ENCODE results near the gene CPEB4. TPM values are rescaled to one million over a fixed set of nuclear protein-coding genes. Genes with fewer than 3 reads are reported as not detected.

Gene CPEB4
- total and polyA plus RNA-seq, 9 of the 15 experiments (the other 6 are each of a cell fraction or from before 2014, with no cell fraction given) = 7.4 to 21.3 (median 12.4) TPM

DNA sequence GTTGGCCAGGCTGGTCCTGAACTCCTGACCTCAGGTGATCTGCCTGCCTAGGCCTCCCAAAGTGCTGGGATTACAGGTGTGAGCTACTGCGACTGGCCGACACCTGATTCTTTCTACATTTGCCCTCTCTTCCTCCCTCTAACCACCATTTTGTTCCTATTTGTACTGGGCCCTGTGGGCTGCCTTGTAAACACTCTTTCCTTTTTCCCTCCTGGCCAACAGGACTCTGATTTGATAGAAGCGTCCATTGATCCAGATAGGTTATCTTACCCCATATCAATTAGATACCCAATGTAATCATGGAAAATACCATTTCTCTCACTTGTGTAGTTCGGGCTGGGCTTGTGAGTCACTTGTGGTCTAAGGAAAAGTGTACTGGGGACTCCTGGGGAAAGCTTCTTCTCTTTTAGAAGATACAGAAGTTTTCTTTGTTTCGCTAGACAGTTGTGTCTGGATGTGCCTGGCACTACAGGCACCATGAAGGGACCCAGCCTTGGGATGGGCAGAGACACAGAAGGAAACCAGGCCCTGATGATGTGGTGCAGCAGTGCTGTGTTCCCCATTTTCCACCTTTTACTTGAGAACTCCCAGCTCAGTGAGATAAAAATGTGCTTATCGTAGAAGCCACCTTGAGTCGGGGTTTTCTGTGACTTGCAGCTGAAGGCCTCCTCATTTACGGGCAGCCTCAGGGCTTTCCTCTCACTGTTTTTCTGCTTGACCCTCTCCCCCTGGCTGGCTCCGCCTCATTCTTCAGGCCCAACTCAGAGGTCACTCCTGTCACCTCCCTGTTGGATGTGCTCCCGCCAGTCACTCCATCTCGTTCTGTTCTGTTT is 32.8 kb upstream of the CPEB4 start (continued):
- TF ChIP-seq CHD4 (IDR thresholded peaks at IDR 0.05; ENCODE audit: insufficient read depth, insufficient replicate concordance, low read depth, low read length, poor library complexity, severe bottlenecking) = no peak
- no peak for TF ChIP-seq ZNF282 (CRISPR knock-in tag; IDR thresholded peaks at IDR 0.05)
- TF ChIP-seq HMG20A (CRISPR knock-in tag; conservative IDR thresholded peaks at IDR 0.05) = no peak
- TF ChIP-seq PURB (CRISPR knock-in tag; IDR thresholded peaks at IDR 0.05; ENCODE audit: low read depth) = no peak
- no peak for TF ChIP-seq FOXK1 (CRISPR knock-in tag; IDR thresholded peaks at IDR 0.05; ENCODE audit: borderline replicate concordance)
- TF ChIP-seq ATF7 (IDR thresholded peaks at IDR 0.05) = peak; percentile 80
- no peak for TF ChIP-seq ZC3H11A (IDR thresholded peaks at IDR 0.05; ENCODE audit: low read depth, low read length)
- no peak; the same call in 1 of the 2 replicates for TF ChIP-seq KLF13 (tag; IDR thresholded peaks at IDR 0.05; ENCODE audit: borderline replicate concordance, low read depth)
- 0 out of 4 replicates have a peak, but pooled peaks of 1 of the 2 experiments have one; percentile 8 for TF ChIP-seq RAD21 (CRISPR knock-in tag; conservative IDR thresholded peaks at IDR 0.05 in 1 of 2, IDR thresholded peaks at IDR 0.05 in 1 of 2)
- TF ChIP-seq HNRNPUL1 (IDR thresholded peaks at IDR 0.05; ENCODE audit: low read length) = no peak
- no peak for TF ChIP-seq SREBF2 (CRISPR knock-in tag; IDR thresholded peaks at IDR 0.05)
- TF ChIP-seq HNRNPLL (IDR thresholded peaks at IDR 0.05; ENCODE audit: low read depth, low read length, poor library complexity, severe bottlenecking) = no peak
- TF ChIP-seq L3MBTL2 (IDR thresholded peaks at IDR 0.05) = peak; percentile 61
- TF ChIP-seq ZNF79 (CRISPR knock-in tag; IDR thresholded peaks at IDR 0.05; ENCODE audit: low read depth) = no peak
- TF ChIP-seq SLC30A9 (CRISPR knock-in tag; IDR thresholded peaks at IDR 0.05) = no peak
- TF ChIP-seq ZNF140 (CRISPR knock-in tag; IDR thresholded peaks at IDR 0.05) = no peak
- no peak for TF ChIP-seq SMAD2 (IDR thresholded peaks at IDR 0.05; ENCODE audit: low read depth, low read length)
- no peak for TF ChIP-seq TAF15 (IDR thresholded peaks at IDR 0.05; ENCODE audit: low read depth, low read length)
- TF ChIP-seq, protein P1, sequence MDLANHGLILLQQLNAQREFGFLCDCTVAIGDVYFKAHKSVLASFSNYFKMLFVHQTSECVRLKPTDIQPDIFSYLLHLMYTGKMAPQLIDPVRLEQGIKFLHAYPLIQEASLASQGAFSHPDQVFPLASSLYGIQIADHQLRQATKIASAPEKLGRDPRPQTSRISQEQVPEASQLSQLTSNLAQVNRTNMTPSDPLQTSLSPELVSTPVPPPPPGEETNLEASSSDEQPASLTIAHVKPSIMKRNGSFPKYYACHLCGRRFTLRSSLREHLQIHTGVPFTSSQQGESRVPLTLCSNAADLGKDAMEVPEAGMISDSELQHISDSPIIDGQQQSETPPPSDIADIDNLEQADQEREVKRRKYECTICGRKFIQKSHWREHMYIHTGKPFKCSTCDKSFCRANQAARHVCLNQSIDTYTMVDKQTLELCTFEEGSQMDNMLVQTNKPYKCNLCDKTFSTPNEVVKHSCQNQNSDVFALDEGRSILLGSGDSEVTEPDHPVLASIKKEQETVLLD (IDR thresholded peaks at IDR 0.05) = 0 out of 2 replicates have a peak, but pooled peaks have one; percentile 55
- 0 out of 2 replicates have a peak, but pooled peaks have one; percentile 6 for TF ChIP-seq SMC3 (conservative IDR thresholded peaks at IDR 0.05; ENCODE audit: insufficient read depth, low read depth, low read length)
- no peak for TF ChIP-seq ILK (tag; IDR thresholded peaks at IDR 0.05; ENCODE audit: borderline replicate concordance, low read depth)
- TF ChIP-seq NCOA1 (IDR thresholded peaks at IDR 0.05; ENCODE audit: low read depth) = peak; percentile 61; the same call in 1 of the 2 replicates
- TF ChIP-seq, protein P2, sequence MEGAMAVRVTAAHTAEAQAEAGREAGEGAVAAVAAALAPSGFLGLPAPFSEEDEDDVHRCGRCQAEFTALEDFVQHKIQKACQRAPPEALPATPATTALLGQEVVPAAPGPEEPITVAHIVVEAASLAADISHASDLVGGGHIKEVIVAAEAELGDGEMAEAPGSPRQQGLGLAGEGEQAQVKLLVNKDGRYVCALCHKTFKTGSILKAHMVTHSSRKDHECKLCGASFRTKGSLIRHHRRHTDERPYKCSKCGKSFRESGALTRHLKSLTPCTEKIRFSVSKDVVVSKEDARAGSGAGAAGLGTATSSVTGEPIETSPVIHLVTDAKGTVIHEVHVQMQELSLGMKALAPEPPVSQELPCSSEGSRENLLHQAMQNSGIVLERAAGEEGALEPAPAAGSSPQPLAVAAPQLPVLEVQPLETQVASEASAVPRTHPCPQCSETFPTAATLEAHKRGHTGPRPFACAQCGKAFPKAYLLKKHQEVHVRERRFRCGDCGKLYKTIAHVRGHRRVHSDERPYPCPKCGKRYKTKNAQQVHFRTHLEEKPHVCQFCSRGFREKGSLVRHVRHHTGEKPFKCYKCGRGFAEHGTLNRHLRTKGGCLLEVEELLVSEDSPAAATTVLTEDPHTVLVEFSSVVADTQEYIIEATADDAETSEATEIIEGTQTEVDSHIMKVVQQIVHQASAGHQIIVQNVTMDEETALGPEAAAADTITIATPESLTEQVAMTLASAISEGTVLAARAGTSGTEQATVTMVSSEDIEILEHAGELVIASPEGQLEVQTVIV (CRISPR knock-in tag; IDR thresholded peaks at IDR 0.05; ENCODE audit: borderline replicate concordance) = 0 out of 2 replicates have a peak, but pooled peaks have one; percentile 31
- TF ChIP-seq BRD4 (IDR thresholded peaks at IDR 0.05) = no peak
- TF ChIP-seq NCOA6 (IDR thresholded peaks at IDR 0.05) = 0 out of 2 replicates have a peak, but pooled peaks have one; percentile 25
